DMS153 treated with DMSO at 0.1 percent for 48 hours (cell line): ENCODE measurements around the gene MSRB1.
"Not testable (repeated sequence)": the region's sequence is repeated elsewhere in the genome, so short reads cannot be mapped to it uniquely, and the experiment has no call there.

Experiments
- DNase-seq: peaks from one replicate; lab custom pipeline; 2025; ENCODE audit not compliant: unreplicated experiment; lab: John Stamatoyannopoulos, UW

Gene MSRB1

DNA sequence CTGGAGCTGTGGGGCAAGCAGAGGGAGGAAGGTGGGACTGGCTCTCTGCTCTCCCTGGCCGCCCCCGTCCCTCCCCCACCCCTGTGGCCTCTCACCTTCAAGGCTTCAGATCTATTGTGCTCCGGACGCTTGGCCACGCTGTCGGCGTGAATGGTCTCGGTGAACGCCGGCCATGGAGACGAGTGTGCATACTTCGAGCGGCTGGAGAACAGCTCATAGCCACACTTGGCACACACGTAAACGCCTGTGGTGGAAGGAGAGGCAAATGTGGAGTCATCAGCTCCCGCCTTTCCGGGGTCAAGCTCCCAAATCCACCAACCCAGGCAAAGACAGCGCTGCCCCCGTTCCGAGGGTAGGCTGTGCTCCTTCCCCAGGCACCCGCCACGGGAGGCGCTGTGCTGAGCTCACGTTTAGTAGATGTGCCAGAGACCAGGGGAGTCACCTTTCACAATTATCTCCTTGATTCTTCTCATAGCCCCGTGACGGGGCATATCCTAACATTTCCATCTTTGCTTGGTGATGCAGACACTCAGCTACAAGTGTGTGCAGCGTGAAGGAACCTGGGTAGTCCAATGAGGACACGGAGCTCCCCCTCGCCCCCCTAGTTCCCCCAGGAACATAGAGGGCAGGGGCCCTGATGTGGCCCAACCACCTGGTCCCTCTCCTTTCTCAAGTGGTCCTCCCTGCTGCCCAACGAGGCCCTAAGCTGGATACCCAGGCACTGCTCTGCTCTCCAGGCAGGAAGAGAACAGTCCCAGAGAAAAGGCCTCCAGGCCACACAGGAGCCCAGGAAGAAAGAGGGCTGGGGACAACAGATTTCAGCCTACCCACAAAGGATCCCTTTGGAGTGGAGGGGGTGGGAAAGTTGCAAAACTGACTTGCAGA lies 1.6 kb downstream of the MSRB1 start:
- DNase-seq = no peak

DNA sequence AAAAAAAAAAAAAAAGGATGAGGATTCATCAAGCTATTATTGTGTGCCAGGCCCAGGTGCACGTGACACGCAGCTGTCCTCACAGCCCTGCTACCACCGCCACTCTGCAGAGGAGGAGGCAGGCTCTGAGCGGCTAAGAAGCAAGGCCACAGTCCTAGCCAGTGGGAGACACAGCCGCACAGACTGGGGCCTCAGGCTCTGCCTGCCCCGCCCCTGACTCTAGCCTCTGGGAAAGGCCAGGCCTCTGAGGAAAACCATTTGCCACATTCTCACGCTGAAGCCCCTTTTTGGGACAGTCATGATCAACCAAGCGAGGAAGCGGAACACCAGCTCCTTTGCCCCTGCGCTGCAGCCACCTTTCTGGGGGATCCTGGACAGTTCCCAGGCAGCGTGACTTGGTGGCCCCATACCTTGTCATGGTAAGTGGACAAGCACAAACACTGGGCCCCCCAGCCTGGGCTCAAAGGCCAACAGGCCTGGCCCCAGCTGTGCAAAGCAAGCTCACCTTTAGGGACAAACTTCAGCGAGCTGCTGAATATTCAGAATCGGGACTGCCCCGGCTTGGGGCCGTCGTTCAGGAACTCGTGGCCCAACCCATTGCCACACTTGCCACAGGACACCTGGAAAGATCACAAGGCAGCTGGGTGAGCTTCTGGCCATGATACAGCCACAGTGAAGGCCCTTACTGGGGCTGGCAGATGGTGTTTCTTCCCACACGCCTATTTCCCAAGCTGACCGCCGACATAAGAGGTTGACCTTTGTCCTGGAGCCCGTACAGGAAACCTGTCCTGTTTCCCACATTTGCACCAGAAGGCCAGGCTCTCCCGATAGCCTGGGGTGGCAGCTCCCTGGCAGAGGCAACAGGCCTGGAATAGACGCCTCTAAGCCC lies 2.5 kb downstream of the MSRB1 start:
- no peak for DNase-seq

DNA sequence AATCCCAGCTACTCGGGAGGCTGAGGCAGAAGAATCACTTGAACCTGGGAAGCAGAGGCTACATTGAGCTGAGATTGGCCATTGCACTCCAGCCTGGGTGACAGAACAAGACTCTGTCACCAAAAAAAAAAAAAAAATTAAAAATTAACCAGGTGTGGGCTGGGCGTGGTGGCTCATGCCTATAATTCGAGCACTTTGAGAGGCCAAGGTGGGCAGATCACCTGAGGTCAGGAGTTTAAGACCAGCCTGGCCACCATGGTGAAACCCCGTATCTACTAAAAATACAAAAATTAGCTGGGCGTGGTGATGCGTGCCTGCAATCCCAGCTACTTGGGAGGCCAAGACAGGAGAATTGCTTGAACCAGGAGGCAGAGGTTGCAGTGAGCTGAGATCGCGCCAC lies 3.2 kb downstream of the MSRB1 start:
- not testable (repeated sequence) for DNase-seq

DNA sequence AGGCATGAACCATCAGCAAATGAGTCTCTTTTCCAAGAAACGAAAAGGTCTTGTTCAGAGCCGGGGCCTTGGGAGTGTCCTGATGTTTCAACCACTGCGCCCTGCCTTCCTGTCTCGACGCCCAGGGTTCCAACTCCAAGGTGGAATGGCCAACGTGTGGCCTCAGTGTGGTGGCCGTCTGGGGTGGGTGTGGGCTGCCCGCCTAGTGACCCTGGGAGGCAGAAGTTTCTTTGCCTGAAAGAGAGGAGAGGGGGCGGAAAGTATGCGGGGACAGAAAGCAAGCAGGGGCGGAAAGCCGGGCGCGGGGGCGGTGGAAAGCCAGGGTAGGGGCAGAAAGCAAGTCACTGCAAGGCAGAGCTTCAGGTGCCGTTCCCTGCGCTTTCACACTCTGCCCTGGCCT lies 4.1 kb downstream of the MSRB1 start:
- DNase-seq = no peak

DNA sequence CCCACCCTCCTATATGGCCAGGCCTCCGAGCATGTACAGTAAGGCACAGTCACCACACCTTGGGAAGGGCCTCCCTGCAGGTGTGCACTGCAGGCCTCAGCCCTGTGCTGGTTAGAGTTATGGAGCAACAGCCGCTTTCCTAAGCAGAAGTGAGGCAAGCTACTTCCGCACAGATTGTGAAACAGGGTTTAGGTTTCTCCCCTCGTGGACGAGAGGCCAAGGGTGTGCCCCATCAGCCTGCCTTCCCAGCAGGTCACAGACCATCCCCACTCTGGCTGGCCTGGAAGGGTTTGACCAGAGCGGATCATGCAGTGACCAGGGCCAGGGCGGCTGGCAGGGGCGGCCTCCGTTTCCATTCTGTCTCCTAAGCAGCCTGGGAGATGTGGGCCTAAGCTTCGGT lies 4.7 kb downstream of the MSRB1 start:
- DNase-seq = no peak

DNA sequence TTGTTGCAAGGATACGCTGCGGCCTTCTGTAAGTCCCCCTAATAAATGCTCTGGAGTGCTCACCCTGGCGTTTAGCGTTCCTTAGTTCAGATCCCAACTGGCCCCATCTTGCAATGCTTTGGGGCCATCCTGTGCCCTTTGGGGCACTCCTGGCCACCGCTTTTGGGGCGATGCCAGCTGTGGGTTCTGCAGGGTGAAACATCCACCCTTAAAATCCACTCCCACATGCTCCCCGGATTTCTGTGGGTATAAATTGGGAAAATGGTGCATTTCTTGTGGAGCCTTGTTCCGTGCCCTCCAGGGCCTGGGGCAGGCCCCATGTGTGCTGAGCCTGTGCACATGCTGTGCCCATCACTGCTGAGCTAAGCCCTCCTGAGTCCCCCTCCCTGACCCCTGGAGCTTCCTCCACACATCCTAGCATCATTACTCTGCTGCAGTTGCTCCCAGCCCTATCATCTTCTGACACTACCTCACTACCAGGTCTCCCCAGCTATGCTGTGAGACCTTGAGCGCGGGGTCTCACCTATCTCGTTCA lies 6.0 kb downstream of the MSRB1 start:
- DNase-seq = no peak

DNA sequence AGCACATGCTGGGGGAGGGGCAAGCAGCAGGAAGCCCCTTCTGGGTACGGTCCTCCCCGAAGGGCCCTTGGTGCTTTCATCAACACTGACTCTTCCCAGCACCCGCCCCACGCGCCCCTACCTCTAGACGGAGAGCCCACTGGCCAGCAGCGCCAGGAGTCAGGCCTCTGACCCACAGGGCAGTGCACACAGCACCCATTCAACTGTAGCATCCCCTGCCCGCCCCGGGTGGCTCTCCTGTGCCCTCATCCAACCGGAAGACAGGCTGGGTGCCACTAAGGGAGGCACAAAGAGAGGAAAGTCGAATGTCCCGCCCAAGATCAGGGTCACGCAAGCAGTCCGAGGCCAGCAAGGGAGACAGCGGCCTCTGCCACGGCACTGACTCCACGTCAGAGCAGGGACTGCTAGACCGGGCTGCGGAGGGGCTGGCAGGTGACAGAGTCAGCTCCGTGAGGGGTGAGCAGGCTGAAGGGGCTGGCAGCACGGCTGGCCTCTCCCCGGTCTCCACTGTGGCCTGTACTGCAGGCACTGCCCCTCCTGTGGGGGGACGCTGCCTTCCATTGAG lies 9.8 kb downstream of the MSRB1 start:
- DNase-seq = no peak

DNA sequence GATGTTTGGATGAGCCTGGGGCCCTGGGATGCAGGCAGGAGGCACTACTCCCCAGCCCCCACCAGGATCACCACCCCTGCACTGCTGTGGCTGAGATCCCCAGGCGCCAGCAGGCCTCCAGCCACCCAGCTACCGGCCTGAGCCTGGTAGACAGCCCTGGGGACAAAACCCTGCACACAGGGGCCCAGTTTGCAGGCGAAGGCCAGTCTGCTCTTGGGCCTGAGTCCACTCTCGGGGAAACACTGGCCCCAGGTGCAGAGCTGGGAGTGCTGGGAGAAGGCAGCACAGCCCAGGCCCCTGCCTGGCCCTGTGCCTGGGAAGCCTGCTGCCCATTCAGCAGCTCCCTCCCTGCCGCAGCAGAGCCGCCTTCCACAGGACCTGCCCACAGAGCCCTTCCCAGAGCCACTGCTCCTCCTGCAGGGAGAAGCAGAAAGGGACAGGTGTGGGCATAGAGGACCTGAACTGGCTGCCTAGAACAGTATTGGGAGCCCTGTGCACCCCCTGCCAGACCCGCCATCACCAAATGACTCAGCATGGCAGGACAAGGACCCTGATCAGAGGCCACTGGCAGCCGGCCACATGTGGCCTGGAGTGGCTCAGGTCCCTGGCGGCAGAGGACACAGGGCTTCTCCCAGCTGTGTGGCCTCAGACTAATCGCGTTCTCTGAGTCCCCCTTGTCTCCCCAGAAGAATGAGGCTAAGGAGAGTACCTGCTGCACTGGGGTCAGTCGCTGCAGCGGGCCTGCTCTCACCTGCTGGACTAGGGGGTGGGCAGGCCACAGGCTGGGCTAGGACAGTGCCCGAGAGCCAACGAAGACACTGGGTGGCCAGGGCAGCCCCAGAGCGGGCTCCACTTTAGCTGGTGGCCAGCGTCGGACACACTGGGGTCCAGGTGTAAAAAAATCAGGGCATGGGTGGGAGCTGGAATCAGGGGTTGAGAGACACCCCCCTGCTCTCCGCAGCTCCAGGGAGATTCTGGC lies 10.7 kb downstream of the MSRB1 start:
- DNase-seq = no peak

DNA sequence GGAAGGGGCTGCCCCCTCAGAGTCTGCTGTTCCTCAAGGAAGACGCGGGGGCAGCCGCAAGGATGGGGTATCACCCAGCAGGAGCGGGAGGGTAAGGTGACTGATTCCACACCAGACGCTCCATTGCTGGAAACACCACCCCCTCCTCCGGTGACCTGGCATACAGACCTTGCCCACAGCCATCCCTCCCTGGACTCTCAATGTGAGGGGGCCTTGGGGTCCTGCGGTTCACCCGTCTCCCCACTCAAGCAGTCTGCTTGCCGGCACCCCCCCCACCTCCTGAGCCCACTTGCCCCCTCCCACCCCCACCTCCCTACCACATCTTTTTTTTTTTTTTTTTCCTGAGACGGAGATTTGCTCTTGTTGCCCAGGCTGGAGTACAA lies 12.7 kb downstream of the MSRB1 start:
- DNase-seq = no peak

DNA sequence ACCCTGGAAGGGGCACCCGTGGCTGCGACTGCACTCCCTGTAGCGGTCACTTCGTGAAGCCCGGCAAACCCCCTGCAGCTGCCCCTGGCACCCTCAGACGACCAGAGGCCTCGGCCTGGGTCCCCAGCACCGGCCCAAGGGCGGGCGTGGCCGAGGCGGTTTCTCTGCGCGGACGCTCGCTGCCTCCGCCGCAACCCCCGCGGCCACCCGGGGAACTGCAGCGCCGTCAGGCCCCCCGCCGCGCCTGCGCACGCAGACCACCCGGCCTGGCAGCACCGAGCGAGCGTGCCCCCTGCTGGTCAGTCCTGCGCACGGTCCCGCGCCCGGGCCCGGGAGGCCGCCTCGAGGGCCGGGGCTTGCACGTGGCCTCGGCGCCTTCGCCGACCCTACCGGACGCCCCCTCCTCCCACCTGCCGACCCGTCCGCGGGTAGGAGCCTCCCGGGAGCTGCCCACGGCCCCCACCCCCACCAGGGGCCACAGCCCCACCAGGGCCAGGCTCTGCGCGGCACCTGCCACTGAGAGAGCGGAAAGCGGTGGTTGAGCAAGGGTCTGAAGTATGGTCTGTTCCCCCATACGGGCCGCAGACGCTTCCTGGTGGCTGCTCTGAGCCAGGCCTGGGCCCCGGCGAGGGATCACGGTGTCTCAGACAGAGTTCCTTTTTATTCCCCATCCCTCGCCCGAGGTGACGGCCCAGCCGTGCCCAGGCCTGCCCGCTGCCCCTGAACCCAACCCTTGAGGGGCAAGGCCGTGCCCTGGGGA lies 13.2 kb downstream of the MSRB1 start:
- DNase-seq = peak; percentile 67

DNA sequence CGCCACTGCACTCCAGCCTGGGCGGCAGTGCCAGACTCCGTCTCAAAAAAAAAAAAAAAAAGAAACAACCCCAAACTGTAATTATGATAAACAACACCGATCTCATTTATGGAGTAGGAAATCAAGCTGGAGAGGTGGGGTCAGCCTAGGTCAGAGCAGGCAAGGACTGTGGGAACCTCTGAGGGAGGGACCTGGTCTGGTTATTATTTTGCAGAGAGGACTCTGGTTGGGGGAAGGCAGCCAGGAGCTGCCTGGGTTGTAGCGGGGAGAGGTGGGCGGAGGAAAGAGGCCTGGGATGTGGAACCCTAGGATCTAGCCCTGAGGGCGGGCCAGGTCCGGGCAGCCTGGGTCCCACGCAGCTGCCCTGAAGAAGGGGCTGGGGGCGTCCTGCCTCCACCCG lies 13.9 kb downstream of the MSRB1 start:
- peak; percentile 49 for DNase-seq

DNA sequence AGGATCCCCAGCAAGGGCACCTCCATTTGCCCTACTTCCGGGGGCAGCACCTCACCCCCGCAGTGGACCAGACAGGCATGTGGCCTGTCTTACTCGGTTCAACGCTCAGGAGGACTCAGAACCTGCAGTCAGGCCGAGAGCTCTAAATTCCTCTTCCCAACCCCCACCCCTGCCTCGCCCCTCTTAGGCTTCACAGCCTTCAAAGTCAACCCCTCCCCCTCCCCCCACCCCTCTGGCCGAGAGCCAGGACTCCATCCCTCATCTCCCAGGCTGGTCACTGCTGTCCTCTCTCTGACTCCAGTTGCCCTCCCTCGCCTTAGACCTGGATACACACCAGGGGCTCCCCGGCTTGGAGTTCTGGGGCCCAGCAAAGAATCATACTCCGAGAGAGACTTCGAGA lies 16.7 kb downstream of the MSRB1 start:
- DNase-seq = no peak

DNA sequence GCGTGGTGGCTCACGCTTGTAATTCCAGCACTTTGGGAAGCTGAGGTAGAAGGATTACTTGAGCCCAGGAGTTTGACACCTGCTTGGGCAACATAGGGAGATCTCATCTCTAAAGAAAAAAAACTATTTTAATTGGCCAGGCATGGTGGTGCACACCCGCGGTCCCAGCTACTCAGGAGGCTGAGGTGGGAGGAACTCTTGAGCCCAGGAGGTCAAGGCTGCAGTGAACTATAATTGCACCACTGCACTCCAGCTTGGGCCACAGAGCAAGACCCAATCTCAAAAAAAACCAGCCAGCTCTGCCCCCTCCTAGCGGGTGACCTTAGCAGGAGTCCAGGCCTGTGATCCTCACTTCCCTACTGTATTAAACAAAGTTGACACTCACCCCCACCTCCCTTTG lies 18.9 kb downstream of the MSRB1 start:
- no peak for DNase-seq

DNA sequence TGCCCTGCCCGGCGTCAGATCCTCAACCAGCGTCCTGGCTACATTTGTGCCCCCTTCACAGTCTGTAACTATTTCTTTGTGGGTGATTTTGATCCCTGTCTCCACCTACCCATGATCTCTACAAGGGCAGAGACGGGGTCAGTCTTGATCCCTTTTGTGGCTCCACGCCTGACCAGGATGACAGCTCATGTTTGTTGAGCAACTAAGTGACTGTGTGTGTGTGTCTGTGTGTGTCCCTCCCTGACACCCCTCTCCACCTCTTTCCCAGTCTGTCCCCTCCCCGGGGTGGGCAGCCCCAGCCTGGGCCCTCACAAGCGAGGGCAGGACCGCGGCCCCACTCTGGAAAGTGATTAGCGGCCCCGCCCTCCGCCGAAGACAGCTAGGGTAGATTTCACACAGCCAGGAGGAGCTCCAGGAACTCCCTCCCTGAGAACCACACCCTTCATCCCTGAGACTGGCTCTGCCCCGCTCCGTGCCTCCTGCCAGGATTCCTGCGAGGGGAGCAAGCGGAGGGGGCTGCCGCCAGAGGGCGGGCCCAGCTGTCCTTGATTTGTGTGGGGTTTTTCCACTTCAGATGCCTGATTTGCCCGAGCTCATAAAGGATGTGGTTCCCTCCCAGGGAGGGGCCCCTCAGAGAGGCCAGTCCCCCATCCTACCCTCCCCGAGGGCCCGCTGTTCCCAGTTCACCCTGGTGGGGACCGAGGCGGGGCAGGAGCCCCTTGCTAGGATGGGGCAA lies 19.5 kb downstream of the MSRB1 start:
- DNase-seq = peak; percentile 43

DNA sequence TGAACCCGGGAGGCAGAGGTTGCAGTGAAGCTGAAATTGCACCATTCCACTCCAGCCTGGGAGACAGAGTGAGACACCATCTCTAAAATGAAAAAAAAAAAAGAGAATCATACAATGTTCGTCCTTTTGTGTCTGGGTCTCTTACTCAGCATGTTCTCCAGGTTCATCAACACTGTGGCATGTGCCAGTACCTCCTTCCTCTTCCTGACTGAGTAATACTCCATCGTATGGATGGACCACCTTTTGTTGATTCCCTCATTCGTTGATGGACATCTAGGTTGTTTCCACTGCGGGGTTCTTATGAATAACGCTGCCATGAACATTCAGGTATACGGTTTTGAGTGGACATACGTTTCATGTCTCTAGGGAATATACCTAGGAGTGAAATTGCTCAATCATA lies 20.6 kb downstream of the MSRB1 start:
- no peak for DNase-seq

DNA sequence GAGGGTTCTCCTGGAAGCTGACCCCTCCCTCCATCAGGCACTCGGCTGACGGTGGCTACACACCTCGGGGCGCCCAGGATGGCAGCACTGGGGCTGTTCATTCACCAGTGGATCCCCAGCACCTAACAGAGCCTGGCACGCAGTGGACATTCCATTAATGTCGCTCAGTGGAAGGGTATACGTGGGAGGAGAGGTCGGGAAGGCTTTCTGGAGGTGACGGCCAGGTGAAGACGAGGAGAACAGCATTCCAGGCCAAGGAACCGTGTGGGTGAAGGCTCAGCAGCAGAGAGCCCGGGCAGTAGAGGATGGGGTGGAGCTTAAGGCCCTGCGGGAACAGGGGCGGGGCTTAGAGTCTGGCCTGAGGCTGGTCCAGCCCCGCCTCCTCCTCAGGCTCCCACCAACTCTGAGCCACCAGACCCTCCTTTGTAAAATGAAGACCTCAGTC lies 22.2 kb downstream of the MSRB1 start:
- DNase-seq = no peak

DNA sequence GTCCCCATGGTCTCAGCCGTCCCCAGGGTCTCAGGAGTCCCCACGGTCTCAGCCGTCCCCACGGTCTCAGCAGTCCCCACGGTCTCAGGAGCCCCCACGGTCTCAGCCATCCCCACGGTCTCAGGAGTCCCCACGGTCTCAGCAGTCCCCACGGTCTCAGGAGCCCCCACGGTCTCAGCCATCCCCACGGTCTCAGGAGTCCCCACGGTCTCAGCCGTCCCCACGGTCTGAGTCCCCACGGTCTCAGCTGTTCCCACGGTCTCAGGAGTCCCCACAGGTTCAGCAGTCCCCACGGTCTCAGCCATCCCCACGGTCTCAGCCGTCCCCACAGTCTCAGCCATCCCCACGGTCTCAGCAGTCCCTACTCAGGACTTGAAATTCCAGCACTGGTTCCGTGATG lies 22.9 kb downstream of the MSRB1 start:
- not testable (repeated sequence) for DNase-seq

DNA sequence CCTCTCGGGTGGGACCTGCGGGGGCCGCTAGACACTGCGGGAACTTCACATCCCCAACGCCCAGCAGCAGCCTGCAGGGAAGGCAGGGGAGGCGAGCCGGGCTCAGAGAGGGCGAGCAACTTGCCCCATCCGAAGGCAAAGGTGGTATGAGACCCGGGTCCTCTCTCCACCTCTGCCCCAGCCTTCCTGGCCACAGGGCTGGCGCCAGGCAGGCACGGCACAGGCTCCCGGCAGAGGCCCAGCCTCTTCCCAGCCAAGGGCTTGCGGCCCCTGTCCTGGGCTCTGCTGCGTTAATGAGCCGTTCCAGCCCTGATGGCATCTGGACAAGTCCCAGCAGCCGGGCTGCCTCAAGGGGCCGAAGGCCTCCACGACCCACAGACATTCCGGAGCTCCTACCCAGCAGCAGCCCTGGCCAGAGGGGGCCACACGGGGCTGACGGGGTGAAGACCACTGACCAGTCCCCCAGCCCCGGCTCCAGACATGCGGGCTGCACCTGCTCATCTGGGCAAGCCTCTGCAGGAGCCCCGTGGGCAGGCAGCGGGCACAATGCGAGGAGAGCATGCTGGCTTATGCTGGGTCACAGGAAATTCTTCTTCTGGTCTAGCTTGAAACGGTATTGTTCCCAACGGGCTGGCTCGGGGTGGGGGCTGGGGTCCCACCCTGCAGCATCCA lies 23.5 kb downstream of the MSRB1 start:
- no peak for DNase-seq
